GM10847 (cell line): ENCODE measurements around the gene SLC6A19.

Experiments
- POLR2A ChIP-seq: IDR thresholded peaks from 2 replicates; pipeline ENCODE4 v1.6.1; 2011; ENCODE audit not compliant: insufficient read length; ENCODE audit errors: extremely low read depth

The SLC6A19 gene

GRCh38 chr5:1162751-1163150 lies 38.6 kb upstream of the SLC6A19 start:
- no peak for TF ChIP-seq POLR2A

- TF ChIP-seq POLR2A: no peak
Measured at GRCh38 chr5:1163366-1163765, 38.0 kb upstream of the SLC6A19 start.

GRCh38 chr5:1163879-1164278 lies 37.5 kb upstream of the SLC6A19 start:
- TF ChIP-seq POLR2A: no peak

- TF ChIP-seq POLR2A: no peak
Measured at GRCh38 chr5:1164696-1165630, 36.4 kb upstream of the SLC6A19 start.

GRCh38 chr5:1165864-1166263 lies 35.5 kb upstream of the SLC6A19 start:
- TF ChIP-seq POLR2A: no peak

GRCh38 chr5:1166370-1166769 lies 35.0 kb upstream of the SLC6A19 start:
- TF ChIP-seq POLR2A: no peak

GRCh38 chr5:1167361-1167727 lies 34.1 kb upstream of the SLC6A19 start:
- no peak for TF ChIP-seq POLR2A

GRCh38 chr5:1167728-1168709 lies 33.4 kb upstream of the SLC6A19 start:
- TF ChIP-seq POLR2A: no peak

GRCh38 chr5:1168796-1169195 lies 32.6 kb upstream of the SLC6A19 start:
- TF ChIP-seq POLR2A: no peak

- no peak for TF ChIP-seq POLR2A
Measured at GRCh38 chr5:1169211-1170115, 31.9 kb upstream of the SLC6A19 start.

- TF ChIP-seq POLR2A: no peak
Measured at GRCh38 chr5:1171340-1171941, 30.0 kb upstream of the SLC6A19 start.

GRCh38 chr5:1172007-1172581 lies 29.3 kb upstream of the SLC6A19 start:
- TF ChIP-seq POLR2A: no peak

- no peak for TF ChIP-seq POLR2A
Measured at GRCh38 chr5:1172670-1173404, 28.6 kb upstream of the SLC6A19 start.
